Measurements from ENCODE around the gene GPR15LG.
A peak's percentile ranks its signal among the peaks of the same experiment; 100 is the strongest.
"Not testable (repeated sequence)": the region's sequence is repeated elsewhere in the genome, so short reads cannot be mapped to it uniquely, and the experiment has no call there.

The GPR15LG gene

GRCh38 chr10:84173501-84173929, at the start of gene GPR15LG:
GPR15LG (plus strand) TSS chr10:84173801; CDS start chr10:84173852, 51 bp downstream.
- DNase-seq (ENCODE audit: low read depth), result no peak

GRCh38 chr10:84125910-84126784, 47.5 kb upstream of the GPR15LG start:
- not testable (repeated sequence) for DNase-seq (ENCODE audit: low read depth)

- DNase-seq (ENCODE audit: low read depth), result no peak
These were observed 46.8 kb upstream of the GPR15LG start for GRCh38 chr10:84126785-84127167.

DNA sequence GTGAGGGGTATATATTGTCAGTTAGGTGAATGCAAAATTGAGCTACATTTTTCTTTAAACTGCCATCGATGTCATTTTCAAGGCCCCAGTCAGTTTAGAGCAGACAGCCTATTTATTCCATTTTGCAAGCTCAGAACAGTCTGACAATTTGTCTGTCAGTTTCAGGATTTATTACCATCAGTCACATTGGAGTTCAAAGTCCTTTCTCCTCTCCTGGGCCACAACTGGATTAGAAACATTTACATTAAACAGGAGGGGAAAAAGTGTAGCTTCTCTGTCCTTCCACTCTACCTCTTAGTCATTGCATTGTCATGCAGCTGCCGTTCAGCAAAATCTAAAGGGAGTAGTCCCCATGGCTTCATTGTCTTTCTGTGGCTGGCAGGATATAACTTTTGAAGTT, 37.8 kb upstream of the GPR15LG start:
- no peak for DNase-seq (ENCODE audit: low read depth)

DNA sequence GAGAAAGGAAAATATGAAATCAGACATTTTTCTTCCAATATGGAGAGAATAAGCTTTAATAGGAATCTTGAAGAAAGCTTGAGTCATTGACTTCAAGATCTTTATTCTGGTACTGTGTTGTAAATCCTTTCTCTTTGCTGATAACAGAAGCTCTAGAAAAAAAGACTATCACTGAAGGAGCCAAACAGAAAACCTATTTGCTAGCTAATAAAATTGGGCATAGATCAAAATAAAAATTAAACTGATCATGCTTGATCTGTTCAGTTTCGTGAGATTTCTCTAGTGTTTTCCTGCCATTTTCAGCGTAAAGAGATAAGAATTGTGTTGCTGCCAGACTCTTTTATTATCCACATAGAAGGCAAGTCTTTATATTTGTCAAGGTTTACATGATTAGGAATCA, 35.8 kb upstream of the GPR15LG start:
- no peak for DNase-seq (ENCODE audit: low read depth)

DNA sequence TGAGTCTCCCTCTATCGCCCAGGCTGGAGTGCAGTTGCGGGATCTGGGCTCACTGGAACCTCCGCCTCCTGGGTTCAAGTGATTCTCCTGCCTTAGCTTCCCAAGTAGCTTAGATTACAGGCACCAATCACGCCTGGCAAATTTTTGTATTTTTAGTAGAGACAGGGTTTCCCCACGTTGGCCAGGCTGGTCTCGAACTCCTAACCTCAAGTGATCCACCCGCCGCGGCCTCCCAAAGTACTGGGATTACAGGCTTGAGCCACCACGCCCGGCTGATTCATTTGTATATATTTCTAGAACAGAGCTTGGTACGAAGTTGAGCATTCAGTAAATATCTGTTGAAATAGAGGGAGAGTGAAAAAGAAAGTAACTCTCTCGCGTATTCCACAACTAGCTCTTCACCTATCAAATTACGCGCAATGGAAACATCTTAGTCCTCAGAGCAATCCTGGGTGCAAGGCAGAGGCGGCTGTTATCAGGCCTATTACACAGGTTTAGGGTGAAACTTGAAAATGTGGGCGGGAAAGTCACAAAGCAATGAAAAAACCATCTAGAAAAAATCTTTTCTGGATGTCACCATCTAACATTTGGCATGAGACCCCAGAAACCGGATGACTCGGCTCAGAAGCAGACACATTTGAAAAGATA, 35.0 kb upstream of the GPR15LG start:
- DNase-seq (ENCODE audit: low read depth), result no peak

GRCh38 chr10:84139126-84140035, 34.2 kb upstream of the GPR15LG start, which contains the start of gene GHITM:
GHITM (plus strand) TSS chr10:84139509; CDS start chr10:84141501, 1,992 bp downstream.
- DNase-seq (ENCODE audit: low read depth), result peak; percentile 93

GRCh38 chr10:84140036-84140379, 33.6 kb upstream of the GPR15LG start:
- no peak for DNase-seq (ENCODE audit: low read depth)

- no peak for DNase-seq (ENCODE audit: low read depth)
These were observed 26.3 kb upstream of the GPR15LG start for GRCh38 chr10:84147347-84147746.

GRCh38 chr10:84148006-84148597, 25.5 kb upstream of the GPR15LG start:
- DNase-seq (ENCODE audit: low read depth), result not testable (repeated sequence)

GRCh38 chr10:84149854-84150253, 23.7 kb upstream of the GPR15LG start:
- DNase-seq (ENCODE audit: low read depth), result no peak

DNA sequence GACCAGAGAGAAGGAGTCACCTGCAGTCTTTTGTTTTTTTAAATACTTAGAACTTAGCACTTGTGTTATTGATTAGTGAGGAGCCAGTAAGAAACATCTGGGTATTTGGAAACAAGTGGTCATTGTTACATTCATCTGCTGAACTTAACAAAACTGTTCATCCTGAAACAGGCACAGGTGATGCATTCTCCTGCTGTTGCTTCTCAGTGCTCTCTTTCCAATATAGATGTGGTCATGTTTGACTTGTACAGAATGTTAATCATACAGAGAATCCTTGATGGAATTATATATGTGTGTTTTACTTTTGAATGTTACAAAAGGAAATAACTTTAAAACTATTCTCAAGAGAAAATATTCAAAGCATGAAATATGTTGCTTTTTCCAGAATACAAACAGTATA, 20.8 kb upstream of the GPR15LG start:
- DNase-seq (ENCODE audit: low read depth), result no peak

- DNase-seq (ENCODE audit: low read depth), result no peak
These were observed 18.1 kb upstream of the GPR15LG start for GRCh38 chr10:84155521-84155920.

DNA sequence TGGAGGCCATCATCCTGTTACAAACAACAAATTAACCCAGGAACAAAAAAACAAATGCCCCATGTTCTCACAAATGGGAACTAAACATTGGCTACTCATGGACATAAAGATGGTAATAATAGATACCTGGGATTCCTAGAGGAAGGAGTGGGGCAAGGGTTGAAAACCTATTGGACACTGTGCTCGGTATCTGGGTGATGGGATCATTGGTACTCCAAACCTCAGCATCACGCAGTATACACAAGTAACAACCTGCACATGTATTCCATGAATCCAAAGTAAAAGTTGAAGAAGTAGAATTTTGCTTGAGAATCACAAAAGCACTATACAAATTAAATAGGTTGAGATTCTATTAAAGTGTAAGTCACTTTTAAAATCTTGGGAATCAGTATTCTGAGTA, 17.6 kb upstream of the GPR15LG start:
- no peak for DNase-seq (ENCODE audit: low read depth)

DNA sequence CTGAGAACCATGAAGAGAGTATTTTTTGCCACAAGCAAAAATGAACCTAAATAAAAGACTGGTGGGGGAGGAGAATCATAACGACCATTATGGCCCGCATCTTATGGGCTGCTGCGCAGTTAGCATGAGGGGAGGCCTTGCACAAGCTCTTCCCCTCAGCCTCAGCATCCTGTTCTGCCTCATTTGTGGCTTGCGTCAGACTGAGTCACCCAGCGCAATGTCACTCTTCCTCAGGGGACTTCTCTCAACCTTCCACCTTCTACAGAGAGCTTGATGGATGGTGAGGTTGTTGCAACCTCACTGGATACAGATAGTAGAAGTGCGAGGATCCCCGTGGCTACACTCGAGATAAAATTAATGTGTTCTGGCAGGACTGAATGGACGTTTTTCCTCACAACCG, 16.8 kb upstream of the GPR15LG start:
- DNase-seq (ENCODE audit: low read depth), result no peak

GRCh38 chr10:84158061-84158460, 15.5 kb upstream of the GPR15LG start:
- DNase-seq (ENCODE audit: low read depth), result no peak

- DNase-seq (ENCODE audit: low read depth), result no peak
These were observed 15.1 kb upstream of the GPR15LG start for GRCh38 chr10:84158550-84158949.

DNA sequence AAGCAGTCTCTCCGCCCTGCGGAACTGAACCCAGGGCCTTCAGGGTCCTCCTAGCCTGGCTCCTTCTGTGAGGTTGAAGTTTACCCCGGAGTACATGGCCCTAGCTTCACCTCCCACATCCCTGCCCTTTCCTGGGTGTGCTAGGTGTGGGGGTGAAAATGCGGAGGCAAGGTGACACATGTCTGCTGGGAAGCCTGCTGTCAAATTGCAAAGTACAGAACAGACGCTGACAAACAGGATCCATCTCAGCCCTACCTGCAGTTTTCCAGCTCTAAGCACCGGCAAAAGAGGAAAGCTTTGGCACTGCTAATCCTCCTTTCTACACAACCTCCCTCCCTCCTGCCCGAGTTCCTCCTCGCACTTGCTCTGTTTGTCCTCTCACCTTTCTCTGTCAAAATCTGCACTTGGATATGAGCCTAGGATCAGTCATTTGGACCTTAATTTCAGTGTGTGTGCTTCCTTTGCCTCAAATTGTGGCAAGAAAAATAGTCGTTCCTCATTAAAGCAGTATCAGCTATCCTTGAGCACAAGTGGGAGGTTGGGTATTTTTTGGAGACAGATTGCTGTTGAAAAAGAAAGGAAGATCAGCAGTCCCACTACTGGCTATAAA, 14.4 kb upstream of the GPR15LG start:
- no peak for DNase-seq (ENCODE audit: low read depth)

DNA sequence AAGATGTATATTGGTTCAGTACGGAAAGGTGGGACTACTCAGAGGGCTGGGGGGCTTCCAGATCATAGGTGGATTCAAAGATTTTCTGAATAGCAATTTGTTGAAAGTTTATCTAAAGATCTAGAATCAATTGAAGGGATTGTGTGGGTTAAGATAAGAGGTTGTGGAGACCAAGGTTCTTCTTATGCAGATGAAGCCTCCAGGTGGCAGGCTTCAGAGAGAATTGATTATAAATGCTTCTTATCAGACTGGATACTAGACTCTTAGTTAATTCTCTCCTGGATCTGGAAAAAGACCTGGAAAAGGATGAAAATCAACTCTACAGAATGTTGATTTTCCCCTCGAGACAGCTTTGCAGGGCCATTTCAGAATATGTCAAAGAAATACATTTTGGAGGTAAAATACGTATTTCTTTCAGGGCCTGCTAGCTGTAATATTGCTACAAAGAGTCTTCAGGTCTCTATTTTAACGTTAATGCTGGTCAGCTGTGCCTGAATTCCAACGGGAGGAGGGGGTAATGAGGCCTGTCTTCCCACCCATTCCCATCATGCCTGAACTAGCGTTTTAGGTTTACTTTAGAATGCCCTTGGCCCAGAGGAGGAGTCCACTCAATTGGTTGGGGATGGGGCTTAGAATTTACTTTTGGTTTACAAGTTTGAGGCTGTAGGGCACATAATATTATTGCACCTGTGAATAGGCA, 12.8 kb upstream of the GPR15LG start:
- DNase-seq (ENCODE audit: low read depth), result no peak

DNA sequence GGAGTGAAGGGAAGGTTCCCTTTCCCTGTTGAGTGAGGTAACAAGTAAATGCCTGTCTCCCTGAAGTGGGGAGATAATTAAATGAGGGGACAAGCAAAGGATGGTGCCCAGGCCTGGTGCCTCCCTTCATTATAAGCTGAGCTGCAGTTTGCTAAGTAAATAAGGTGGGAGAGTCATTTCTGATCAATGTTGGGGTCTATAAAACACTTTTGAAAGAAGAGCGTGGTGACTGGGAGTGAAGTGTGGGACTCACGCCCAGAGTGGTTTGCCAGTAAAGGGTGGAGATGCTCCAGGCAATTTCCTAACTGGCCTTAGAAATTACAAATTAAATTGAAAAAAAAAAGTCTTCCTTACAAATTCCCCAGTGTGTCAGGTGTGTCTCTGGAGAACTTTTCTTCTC, 9.6 kb upstream of the GPR15LG start:
- no peak for DNase-seq (ENCODE audit: low read depth)

DNA sequence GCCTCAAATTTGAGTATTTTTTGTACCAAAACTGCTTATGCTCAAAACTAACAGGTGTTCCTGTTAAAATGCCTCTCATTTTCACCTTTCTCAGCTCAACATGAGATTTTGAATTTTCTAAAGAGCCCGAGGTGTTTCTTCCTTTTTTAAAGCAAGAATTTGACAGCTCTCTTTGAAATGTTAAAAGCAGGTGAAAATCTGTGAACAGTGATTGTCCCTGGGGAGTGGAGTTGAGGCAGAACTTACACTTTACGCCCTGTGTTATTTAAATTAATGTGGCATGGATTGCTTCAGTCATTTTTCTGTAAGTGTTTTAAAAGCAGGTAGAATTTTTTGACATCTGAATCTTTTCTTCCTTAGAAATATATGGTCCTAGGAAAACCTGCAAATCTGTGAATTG, 9.2 kb upstream of the GPR15LG start:
- DNase-seq (ENCODE audit: low read depth), result no peak
